Inflammatory macrophage treated with lipopolysaccharide for 1 hour (primary cell): Measurements from ENCODE around the gene KIF18A.
A peak's percentile ranks its signal among the peaks of the same experiment; 100 is the strongest.
"Not testable (repeated sequence)": the region's sequence is repeated elsewhere in the genome, so short reads cannot be mapped to it uniquely, and the experiment has no call there.

Experiments used
- DNase-seq, 2 donors: peaks; one replicate each; pipeline ENCODE4 v3.0.0-alpha.2; 2020 to 2022

The KIF18A gene

GRCh38 chr11:28107750-28108618 is at the start of gene KIF18A, which contains the start of gene METTL15:
TSS of gene KIF18A (minus strand) at chr11:28108156. CDS start at chr11:28097947, 10,209 bp downstream.
TSS of gene METTL15 (plus strand) at chr11:28108388. CDS start at chr11:28113335, 4,947 bp downstream.
- DNase-seq, result peak; percentile 99

GRCh38 chr11:28153586-28153985 is 45.6 kb upstream of the KIF18A start:
- no peak for DNase-seq

GRCh38 chr11:28152743-28153142 is 44.8 kb upstream of the KIF18A start:
- no peak for DNase-seq

GRCh38 chr11:28146123-28146751 is 38.3 kb upstream of the KIF18A start:
- no peak for DNase-seq

- DNase-seq, result no peak
Measured at GRCh38 chr11:28144808-28145207, 36.9 kb upstream of the KIF18A start.

- DNase-seq, result no peak
Measured at GRCh38 chr11:28142724-28143123, 34.8 kb upstream of the KIF18A start.

GRCh38 chr11:28140689-28141455 is 32.9 kb upstream of the KIF18A start:
- no peak for DNase-seq

- no peak for DNase-seq
Measured at GRCh38 chr11:28139841-28140415, 32.0 kb upstream of the KIF18A start.

- no peak for DNase-seq
Measured at GRCh38 chr11:28137832-28138231, 29.9 kb upstream of the KIF18A start.

GRCh38 chr11:28137366-28137765 is 29.4 kb upstream of the KIF18A start:
- DNase-seq, result no peak

- DNase-seq, result not testable (repeated sequence)
Measured at GRCh38 chr11:28136157-28136556, 28.2 kb upstream of the KIF18A start.

- no peak for DNase-seq
Measured at GRCh38 chr11:28133146-28133545, 25.2 kb upstream of the KIF18A start.

GRCh38 chr11:28132548-28132947 is 24.6 kb upstream of the KIF18A start:
- DNase-seq, result no peak

- DNase-seq, result no peak
Measured at GRCh38 chr11:28123151-28123581, 15.2 kb upstream of the KIF18A start.

- DNase-seq, result no peak
Measured at GRCh38 chr11:28117712-28118111, 9.8 kb upstream of the KIF18A start.

GRCh38 chr11:28114731-28115130 is 6.8 kb upstream of the KIF18A start:
- DNase-seq, result no peak

- DNase-seq, result no peak
Measured at GRCh38 chr11:28114116-28114515, 6.2 kb upstream of the KIF18A start.

- DNase-seq, result no peak
Measured at GRCh38 chr11:28110821-28111200, 2.9 kb upstream of the KIF18A start.

GRCh38 chr11:28110108-28110820 is 2.3 kb upstream of the KIF18A start:
- DNase-seq, result peak; percentile 58 to 77

GRCh38 chr11:28108958-28109357 is 1.0 kb upstream of the KIF18A start:
- no peak for DNase-seq

GRCh38 chr11:28107191-28107749 is 686 bp downstream of the KIF18A start:
- no peak for DNase-seq
